Ectodermal cell (in vitro differentiated cells): ENCODE measurements around the gene SPOCK1.

ENCODE experiments used
- H3K27ac ChIP-seq: 2 replicates; pipeline ENCODE4 v1.7.0; 2013; ENCODE audit warnings: mild to moderate bottlenecking, low read depth, low read length; ENCODE audit not compliant: insufficient read depth, poor library complexity, severe bottlenecking
- H3K27me3 ChIP-seq: 2 replicates; pipeline ENCODE4 v1.7.0; 2013; ENCODE audit warnings: mild to moderate bottlenecking, low read length; ENCODE audit not compliant: insufficient read depth, control insufficient read depth, poor library complexity, severe bottlenecking
- H3K36me3 ChIP-seq: one replicate; pipeline ENCODE4 v1.7.0; 2013; ENCODE audit warnings: low read length; ENCODE audit not compliant: control insufficient read depth, insufficient read depth
- H3K4me1 ChIP-seq: one replicate; pipeline ENCODE4 v1.7.0; 2013; ENCODE audit warnings: low read length; ENCODE audit not compliant: control insufficient read depth, insufficient read depth
- H3K4me3 ChIP-seq: 2 replicates; pipeline ENCODE4 v1.7.0; 2013; ENCODE audit warnings: low read depth, low read length, control low read depth; ENCODE audit not compliant: insufficient read depth
- H3K9me3 ChIP-seq: 2 replicates; pipeline ENCODE4 v1.7.0; 2013; ENCODE audit warnings: mild to moderate bottlenecking, low read length, moderate library complexity; ENCODE audit not compliant: control insufficient read depth
- WGBS, 2 experiments: methylation state at CpG; one replicate each; pipeline ENCODE4 v1.1.7; 2013; ENCODE audit warnings: missing lambda C conversion rate in 2 of 2; 5-methylcytosine and 5-hydroxymethylcytosine counted together

Gene SPOCK1

GRCh38 chr5:137223324-137224295 is 275.5 kb downstream of the SPOCK1 start:
- no peaks in the 10 kb centered on the region for H3K27me3 ChIP-seq

GRCh38 chr5:137221943-137222342 is 277.2 kb downstream of the SPOCK1 start:
- Histone ChIP-seq H3K4me3 (no peak overlapping the region), H3K4me1 (no peaks in the 10 kb centered on the region), H3K27me3 (no peaks in the 10 kb centered on the region), H3K36me3 (no peaks in the 10 kb centered on the region), H3K27ac (no peak overlapping the region), H3K9me3 (no peaks in the 10 kb centered on the region)
- 81 to 89% methylated on average over 3 of the region's 3 CpGs for WGBS, 2 experiments

More at GRCh38 chr5:137223324-137224295, 275.5 kb downstream of the SPOCK1 start:
- no peak overlapping the region for H3K4me3 ChIP-seq
- no peak overlapping the region for H3K27ac ChIP-seq
- no peaks in the 10 kb centered on the region for H3K36me3 ChIP-seq
- 92 to 98% methylated on average over 4 of the region's 4 CpGs for WGBS, 2 experiments
- H3K4me1 ChIP-seq = no peaks in the 10 kb centered on the region
- H3K9me3 ChIP-seq = no peaks in the 10 kb centered on the region

- Histone ChIP-seq H3K4me1 (no peaks in the 10 kb centered on the region), H3K36me3 (no peaks in the 10 kb centered on the region), H3K27ac (no peak overlapping the region), H3K9me3 (no peaks in the 10 kb centered on the region), H3K4me3 (no peak overlapping the region), H3K27me3 (no peaks in the 10 kb centered on the region)
- 57 to 61% methylated on average over 3 of the region's 3 CpGs for WGBS, 2 experiments
Measured at GRCh38 chr5:137220523-137220927, 278.6 kb downstream of the SPOCK1 start.

GRCh38 chr5:137218896-137219295 is 280.2 kb downstream of the SPOCK1 start:
- Histone ChIP-seq H3K9me3 (no peaks in the 10 kb centered on the region), H3K27me3 (no peaks in the 10 kb centered on the region), H3K4me3 (no peak overlapping the region), H3K4me1 (no peaks in the 10 kb centered on the region), H3K27ac (no peak overlapping the region), H3K36me3 (no peaks in the 10 kb centered on the region)
- WGBS, 2 experiments = 91 to 100% methylated on average over 1 of the region's 1 CpG

GRCh38 chr5:137218471-137218870 is 280.7 kb downstream of the SPOCK1 start:
- Histone ChIP-seq H3K4me3 (no peak overlapping the region), H3K9me3 (no peaks in the 10 kb centered on the region), H3K36me3 (no peaks in the 10 kb centered on the region), H3K27ac (no peak overlapping the region), H3K27me3 (no peaks in the 10 kb centered on the region), H3K4me1 (no peaks in the 10 kb centered on the region)
- 0% methylated on average over 1 of the region's 1 CpG for WGBS, 2 experiments

GRCh38 chr5:137217599-137218200 is 281.4 kb downstream of the SPOCK1 start:
- WGBS, 2 experiments = 85 to 92% methylated on average over 5 of the region's 6 CpGs
- no peaks in the 10 kb centered on the region for H3K4me1 ChIP-seq

GRCh38 chr5:137216976-137217598 is 282.0 kb downstream of the SPOCK1 start:
- no peaks in the 10 kb centered on the region for H3K4me1 ChIP-seq
- H3K27ac ChIP-seq = no peak overlapping the region
- H3K9me3 ChIP-seq = no peaks in the 10 kb centered on the region
- H3K36me3 ChIP-seq = no peaks in the 10 kb centered on the region
- H3K4me3 ChIP-seq = no peak overlapping the region
- no peaks in the 10 kb centered on the region for H3K27me3 ChIP-seq
- WGBS, 2 experiments = 85 to 96% methylated on average over 5 of the region's 5 CpGs

More at GRCh38 chr5:137217599-137218200, 281.4 kb downstream of the SPOCK1 start:
- Histone ChIP-seq H3K4me3 (no peak overlapping the region), H3K27me3 (no peaks in the 10 kb centered on the region), H3K27ac (no peak overlapping the region), H3K9me3 (no peaks in the 10 kb centered on the region), H3K36me3 (no peaks in the 10 kb centered on the region)

- H3K27me3 ChIP-seq = no peaks in the 10 kb centered on the region
Measured at GRCh38 chr5:137215780-137216179, 283.3 kb downstream of the SPOCK1 start.

GRCh38 chr5:137215261-137215660 is 283.9 kb downstream of the SPOCK1 start:
- Histone ChIP-seq H3K27me3 (no peaks in the 10 kb centered on the region), H3K9me3 (no peaks in the 10 kb centered on the region), H3K4me3 (no peak overlapping the region), H3K4me1 (no peaks in the 10 kb centered on the region), H3K36me3 (no peaks in the 10 kb centered on the region), H3K27ac (no peak overlapping the region)
- WGBS, 2 experiments = 100% methylated on average over 1 of the region's 1 CpG; no CpG with 5 or more reads in 1 of the 2 experiments

More at GRCh38 chr5:137215780-137216179, 283.3 kb downstream of the SPOCK1 start:
- 91 to 95% methylated on average over 2 of the region's 2 CpGs for WGBS, 2 experiments
- no peaks in the 10 kb centered on the region for H3K4me1 ChIP-seq
- no peak overlapping the region for H3K27ac ChIP-seq
- no peaks in the 10 kb centered on the region for H3K9me3 ChIP-seq
- no peak overlapping the region for H3K4me3 ChIP-seq
- no peaks in the 10 kb centered on the region for H3K36me3 ChIP-seq
